ENCODE measurements around the gene CNTD1.
"Not testable (repeated sequence)": the region's sequence is repeated elsewhere in the genome, so short reads cannot be mapped to it uniquely, and the experiment has no call there.

Gene CNTD1

DNA sequence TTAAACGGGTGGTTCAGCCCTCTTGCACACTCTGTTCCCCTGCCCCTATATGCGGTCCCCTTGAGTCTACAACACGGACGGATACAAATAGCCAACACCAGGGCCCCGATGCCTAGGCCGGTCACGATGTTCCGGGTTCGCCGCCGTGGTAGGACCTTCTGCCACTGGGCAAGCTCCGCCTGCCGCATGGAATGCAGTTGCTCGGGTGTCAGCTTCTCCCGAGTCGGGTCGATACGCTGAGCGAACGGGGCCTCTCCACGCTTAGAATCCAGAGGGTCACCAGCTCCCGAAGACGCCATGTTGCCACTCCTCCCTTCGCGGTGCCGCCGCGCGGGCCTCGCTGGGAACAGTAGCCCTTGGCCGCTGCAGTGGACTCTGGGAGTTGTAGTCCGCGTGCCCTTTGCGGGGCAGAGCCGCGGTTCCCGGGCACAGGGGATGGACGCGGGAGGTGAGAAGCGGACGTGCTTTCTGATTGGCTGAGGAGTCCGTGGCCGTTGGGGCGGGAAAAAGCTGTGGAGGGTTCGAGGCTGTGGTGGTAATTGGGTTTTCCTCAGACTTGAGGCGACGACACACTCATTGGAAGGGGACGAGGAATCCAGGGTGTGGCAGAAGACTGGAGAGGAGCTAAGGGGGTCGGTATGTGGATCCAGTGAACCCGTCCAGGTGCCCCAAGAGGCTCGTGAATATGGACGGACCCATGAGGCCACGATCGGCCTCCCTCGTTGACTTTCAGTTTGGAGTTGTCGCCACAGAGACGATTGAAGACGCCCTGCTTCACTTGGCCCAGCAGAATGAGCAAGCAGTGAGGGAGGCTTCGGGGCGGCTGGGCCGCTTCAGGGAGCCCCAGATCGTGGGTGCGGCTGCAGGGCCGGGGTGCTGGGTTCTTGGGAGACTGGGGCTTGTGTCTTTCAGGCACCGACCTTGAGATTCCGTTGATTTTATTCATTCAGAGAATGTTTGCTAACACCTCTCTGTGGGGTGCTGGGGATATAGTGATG lies at the start of gene CNTD1, which contains the start of gene COA3:
Gene CNTD1, plus strand, starts transcription at position 479 of the 998 bp plus-strand sequence. Its CDS starts 207 bp downstream, at position 686.
Gene COA3, minus strand, starts transcription at position 322 of the 998 bp plus-strand sequence. Its CDS starts 23 bp downstream, at position 299.
- DNase-seq: peak; percentile 81

GRCh38 chr17:42748908-42749798 lies 49.5 kb upstream of the CNTD1 start:
- no peak for DNase-seq

GRCh38 chr17:42750739-42751344 lies 47.8 kb upstream of the CNTD1 start:
- no peak for DNase-seq

GRCh38 chr17:42751628-42752027 lies 47.0 kb upstream of the CNTD1 start:
- no peak for DNase-seq

GRCh38 chr17:42754782-42755181 lies 43.9 kb upstream of the CNTD1 start:
- DNase-seq: no peak

- no peak for DNase-seq
These were observed 38.5 kb upstream of the CNTD1 start for GRCh38 chr17:42759982-42760651.

GRCh38 chr17:42760652-42761581 lies 37.7 kb upstream of the CNTD1 start, which contains the start of gene RAMP2:
TSS of gene RAMP2 (plus strand) at chr17:42761227. CDS start at chr17:42761262, 35 bp downstream.
- peak; percentile 30 for DNase-seq

GRCh38 chr17:42761638-42762037 lies 37.0 kb upstream of the CNTD1 start:
- no peak for DNase-seq

DNA sequence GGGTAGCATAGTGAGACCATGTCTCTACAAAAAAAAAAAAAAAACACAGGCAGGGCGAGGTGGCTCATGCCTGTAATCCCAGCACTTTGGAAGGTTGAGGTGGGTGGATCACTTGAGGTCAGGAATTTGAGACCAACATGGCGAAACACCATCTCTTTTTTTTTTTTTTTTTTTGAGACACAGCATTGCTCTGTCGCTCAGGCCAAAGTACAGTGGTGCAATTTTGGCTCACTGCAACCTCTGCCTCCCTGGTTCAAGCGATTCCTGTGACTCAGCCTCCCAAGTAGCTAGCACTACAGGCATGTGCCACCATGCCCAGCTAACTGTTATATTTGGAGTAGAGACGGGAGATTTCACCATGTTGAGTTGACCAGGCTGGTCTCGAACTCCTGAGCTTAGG lies 32.5 kb upstream of the CNTD1 start:
- no peak for DNase-seq

DNA sequence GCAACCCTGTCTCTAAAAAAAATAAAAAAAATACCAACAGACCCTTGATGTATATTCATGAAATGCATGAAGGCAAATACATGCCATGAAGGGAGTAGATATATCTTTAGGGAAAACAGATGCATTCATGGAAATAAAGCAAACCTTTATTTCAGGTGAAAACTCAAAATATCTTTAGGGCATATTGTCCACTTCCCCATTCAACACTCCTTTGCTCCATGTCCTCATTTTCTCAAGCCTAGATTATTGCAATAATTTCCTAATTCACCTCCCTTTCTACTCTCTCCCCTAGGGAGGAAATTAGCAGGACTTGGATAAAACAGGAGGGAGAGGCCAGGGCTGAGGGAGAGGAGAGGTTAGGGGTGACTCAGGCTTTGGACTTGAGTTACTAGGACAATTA lies 31.1 kb upstream of the CNTD1 start:
- no peak for DNase-seq

DNA sequence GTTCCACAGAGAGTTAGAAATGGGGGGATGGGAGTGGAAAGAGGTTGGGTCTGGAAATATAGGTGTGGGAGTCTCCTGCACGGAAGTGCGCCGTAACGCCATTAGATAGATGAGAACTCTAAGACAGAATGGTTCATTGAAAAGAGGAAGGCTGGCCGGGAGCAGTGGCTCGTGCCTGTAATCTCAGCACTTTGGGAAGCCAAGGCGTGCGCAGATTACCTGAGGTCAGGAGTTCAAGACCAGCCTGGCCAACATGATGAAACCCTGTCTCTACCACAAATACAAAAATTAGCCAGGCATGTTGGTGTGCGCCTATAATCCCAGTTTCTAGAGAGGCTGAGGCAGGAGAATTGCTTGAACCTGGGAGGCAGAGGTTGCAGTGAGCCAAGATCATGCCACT lies 30.7 kb upstream of the CNTD1 start:
- not testable (repeated sequence) for DNase-seq

GRCh38 chr17:42769964-42770363 lies 28.7 kb upstream of the CNTD1 start:
- not testable (repeated sequence) for DNase-seq

DNA sequence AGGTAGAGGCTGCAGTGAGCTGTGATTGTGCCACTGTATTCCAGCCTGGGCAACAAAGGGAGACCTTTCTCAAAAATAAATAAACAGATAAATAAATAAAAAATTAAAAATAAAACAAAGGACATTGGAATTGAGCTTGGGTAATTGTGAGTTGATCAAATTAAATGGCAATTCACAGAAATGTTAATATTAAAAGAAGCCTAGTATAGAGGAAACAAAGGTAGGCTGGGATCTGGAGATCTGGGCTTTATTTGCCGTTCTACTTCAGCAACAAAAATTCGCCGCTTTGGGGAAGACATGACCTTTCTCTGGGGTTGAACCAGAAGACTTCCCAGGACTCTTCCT lies 25.7 kb upstream of the CNTD1 start:
- DNase-seq: no peak

DNA sequence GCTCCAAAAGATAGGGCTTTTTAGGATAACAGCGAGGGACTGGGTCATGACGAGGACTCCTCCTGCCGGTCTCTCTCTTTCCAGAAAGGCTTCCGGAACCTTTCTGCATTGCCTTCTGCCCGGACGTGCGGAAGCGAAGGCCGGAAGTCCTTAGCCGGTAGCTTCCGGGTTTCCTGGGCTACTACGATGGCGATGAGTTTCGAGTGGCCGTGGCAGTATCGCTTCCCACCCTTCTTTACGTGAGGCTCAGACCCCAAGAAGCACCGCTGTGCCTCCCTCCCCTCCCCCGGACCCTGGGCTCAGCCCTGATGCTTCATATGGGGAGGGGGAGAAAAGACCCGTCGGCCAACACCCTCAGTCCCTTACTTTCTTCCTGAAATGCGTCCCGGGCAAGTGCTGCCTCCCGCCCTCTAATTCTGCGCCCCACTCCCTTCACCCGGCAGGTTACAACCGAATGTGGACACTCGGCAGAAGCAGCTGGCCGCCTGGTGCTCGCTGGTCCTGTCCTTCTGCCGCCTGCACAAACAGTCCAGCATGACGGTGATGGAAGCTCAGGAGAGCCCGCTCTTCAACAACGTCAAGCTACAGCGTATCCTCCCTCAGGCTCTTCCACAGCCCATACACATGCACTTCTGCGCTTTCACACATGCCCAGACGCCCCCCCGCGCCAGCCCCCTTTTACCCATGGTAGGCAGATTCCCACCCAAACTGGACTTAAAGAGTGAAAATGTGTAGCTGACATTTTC lies 25.2 kb upstream of the CNTD1 start, which contains the start of gene VPS25:
Gene VPS25, plus strand, starts transcription at position 160 of the 746 bp plus-strand sequence. Its CDS starts 27 bp downstream, at position 187.
- DNase-seq: peak; percentile 79

GRCh38 chr17:42774066-42774745 lies 24.5 kb upstream of the CNTD1 start:
- no peak for DNase-seq

DNA sequence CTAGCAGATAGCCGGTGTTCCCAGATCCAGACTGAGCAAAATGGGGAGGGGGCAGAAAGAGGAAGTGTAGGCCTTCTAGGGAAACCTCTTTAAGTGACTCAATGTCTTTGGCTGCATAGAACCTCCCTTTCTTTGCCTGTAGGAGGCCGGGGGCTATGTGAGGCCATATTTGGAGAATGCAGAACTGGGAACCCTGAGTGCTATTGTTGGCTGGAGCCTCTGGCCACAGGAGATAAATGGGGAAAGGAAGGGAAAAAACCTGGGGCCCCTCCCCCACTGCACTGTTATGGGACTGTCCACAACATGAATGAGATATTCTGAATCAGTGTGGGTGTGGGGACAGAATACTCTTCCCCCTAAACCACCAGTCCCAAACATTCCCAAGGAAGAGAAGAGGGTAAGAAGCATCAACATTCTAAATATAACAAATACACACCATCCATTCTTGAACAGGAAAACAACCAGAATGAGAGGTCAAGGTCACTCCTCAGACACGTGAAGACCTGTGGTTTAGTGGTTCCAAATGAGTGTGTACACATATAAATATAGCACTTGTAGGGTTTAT lies 23.0 kb upstream of the CNTD1 start:
- no peak for DNase-seq

GRCh38 chr17:42778570-42778969 lies 20.1 kb upstream of the CNTD1 start:
- DNase-seq: no peak

- no peak for DNase-seq
These were observed 19.2 kb upstream of the CNTD1 start for GRCh38 chr17:42779304-42779935.
